NCI-H1694 treated with DMSO at 0.1 percent for 48 hours (cell line): Measurements from ENCODE around the gene GK.
"Not testable (repeated sequence)": the region's sequence is repeated elsewhere in the genome, so short reads cannot be mapped to it uniquely, and the experiment has no call there.

Source experiments
- DNase-seq: peaks from one replicate; lab custom pipeline; 2025; lab: John Stamatoyannopoulos, UW

GK gene

GRCh38 chrX:30712214-30712613, 59.0 kb downstream of the GK start:
- DNase-seq, result no peak

GRCh38 chrX:30713061-30713525, 59.9 kb downstream of the GK start:
- peak; percentile 30 for DNase-seq

- DNase-seq, result no peak
Observed at GRCh38 chrX:30714138-30714537, 60.9 kb downstream of the GK start.

- no peak for DNase-seq
Observed at GRCh38 chrX:30715976-30716375, 62.8 kb downstream of the GK start.

- no peak for DNase-seq
Observed at GRCh38 chrX:30733852-30734660, 80.8 kb downstream of the GK start.

- DNase-seq, result no peak
Observed at GRCh38 chrX:30734782-30735181, 81.6 kb downstream of the GK start.

GRCh38 chrX:30735839-30736238, 82.6 kb downstream of the GK start:
- DNase-seq, result peak; percentile 37

GRCh38 chrX:30741545-30741944, 88.3 kb downstream of the GK start:
- DNase-seq, result no peak

GRCh38 chrX:30748342-30748960, 95.2 kb downstream of the GK start:
- no peak for DNase-seq

GRCh38 chrX:30751497-30751896, 98.3 kb downstream of the GK start:
- DNase-seq, result no peak

- DNase-seq, result no peak
Observed at GRCh38 chrX:30762755-30763154, 109.5 kb downstream of the GK start.

- DNase-seq, result not testable (repeated sequence)
Observed at GRCh38 chrX:30773764-30774163, 120.5 kb downstream of the GK start.

GRCh38 chrX:30777575-30777974, 124.4 kb downstream of the GK start:
- DNase-seq, result no peak

- DNase-seq, result no peak
Observed at GRCh38 chrX:30779453-30780030, 126.3 kb downstream of the GK start.
